LNCAP (cell line): ENCODE measurements around the gene GSTP1.

Source experiments
- TF ChIP-seq, protein P1 (sequence below): fragments of 450-650 bp; IDR thresholded peaks from 2 replicates; pipeline ENCODE4 v1.5.1; 2017; ENCODE audit warnings: mild to moderate bottlenecking

Gene GSTP1

DNA sequence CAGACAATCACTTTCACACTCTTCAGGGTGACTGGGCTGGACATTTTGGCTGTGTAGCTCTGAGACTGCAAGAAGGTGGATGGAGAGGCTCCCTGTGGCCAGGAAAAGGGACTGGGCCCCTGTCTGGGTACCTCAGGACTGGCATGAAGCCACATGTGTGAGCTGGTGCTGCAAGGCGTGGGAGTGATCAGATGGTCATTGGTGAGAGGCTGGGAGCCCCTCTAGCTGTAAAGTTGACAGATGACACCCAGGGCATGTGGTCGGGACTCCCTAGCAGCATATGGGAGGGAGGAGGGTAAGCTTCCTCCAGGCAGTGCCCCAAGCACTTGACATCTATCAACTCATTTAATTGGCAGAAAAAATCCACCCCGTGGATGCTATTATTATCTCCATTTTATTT is 41.4 kb upstream of the GSTP1 start:
- TF ChIP-seq, protein P1, sequence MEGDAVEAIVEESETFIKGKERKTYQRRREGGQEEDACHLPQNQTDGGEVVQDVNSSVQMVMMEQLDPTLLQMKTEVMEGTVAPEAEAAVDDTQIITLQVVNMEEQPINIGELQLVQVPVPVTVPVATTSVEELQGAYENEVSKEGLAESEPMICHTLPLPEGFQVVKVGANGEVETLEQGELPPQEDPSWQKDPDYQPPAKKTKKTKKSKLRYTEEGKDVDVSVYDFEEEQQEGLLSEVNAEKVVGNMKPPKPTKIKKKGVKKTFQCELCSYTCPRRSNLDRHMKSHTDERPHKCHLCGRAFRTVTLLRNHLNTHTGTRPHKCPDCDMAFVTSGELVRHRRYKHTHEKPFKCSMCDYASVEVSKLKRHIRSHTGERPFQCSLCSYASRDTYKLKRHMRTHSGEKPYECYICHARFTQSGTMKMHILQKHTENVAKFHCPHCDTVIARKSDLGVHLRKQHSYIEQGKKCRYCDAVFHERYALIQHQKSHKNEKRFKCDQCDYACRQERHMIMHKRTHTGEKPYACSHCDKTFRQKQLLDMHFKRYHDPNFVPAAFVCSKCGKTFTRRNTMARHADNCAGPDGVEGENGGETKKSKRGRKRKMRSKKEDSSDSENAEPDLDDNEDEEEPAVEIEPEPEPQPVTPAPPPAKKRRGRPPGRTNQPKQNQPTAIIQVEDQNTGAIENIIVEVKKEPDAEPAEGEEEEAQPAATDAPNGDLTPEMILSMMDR, result no peak

DNA sequence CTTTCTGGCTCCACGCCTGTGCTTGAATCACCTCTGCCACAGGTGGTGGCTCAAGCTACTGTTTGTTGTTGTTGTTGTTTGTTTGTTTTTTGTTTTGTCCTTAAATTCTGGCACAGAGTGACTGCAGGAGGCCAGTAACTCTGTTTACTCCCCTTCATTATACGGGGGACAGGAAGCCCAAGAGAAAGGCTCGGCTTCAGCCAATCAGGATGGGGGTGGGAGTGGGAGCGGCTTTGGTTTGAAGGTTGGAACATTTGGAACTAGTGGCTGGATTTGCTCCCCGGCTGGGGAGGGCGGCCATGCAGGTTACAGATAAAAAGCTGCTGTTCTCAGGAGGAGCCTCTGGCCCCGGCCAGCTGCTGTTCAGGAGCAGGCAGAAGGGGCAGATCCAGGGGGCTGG is 40.6 kb upstream of the GSTP1 start:
- TF ChIP-seq, protein P1, result no peak

DNA sequence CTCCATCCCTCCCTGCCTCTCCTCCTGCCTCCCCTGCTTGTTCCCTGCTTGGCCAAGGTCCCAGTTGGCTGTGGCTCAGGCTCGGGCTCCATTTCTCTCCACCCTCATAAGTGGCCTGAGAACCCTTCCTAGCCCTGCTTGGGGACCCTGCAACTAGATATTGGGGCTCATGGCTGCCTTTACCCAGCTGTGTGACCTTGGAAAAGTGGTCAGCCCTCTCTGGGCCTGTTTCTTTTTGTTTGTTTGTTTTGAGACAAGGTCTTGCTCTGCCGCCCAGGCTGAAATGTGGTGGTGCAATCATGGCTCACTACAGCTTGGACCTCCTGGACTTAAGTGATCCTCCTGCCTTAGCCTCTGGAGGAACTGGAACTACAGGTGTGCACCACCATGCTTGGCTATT is 40.0 kb upstream of the GSTP1 start:
- TF ChIP-seq, protein P1, result no peak

DNA sequence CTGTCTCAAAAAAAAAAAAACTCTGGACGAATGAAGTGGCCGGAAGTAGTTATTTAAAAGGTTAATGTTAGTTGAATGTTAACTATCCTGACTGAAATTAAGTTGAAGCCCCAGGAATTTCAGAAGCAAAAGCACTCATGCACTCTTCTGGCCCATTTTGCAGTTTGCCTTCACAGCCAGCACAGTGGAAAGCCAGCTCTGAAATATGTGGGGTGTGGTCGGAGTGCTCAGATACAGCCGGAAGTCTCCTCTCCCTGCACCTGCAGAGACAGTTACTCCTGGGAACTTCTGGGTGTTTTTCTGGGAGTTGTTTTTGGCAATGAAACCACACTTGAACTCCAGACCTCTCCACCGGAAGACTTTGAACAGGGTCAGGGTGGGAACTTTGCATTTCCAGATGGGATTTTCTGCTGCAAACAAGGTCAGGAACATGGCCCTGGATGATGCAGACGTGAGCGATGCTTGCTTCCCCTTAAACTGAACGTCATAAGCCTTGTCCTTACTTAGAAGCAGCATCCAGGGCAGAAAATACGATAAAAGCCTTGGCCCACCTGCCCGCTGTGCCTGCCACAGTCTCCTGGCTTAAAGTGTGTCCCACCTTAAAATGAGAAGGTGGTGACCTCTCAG is 38.9 kb upstream of the GSTP1 start:
- TF ChIP-seq, protein P1, result no peak

DNA sequence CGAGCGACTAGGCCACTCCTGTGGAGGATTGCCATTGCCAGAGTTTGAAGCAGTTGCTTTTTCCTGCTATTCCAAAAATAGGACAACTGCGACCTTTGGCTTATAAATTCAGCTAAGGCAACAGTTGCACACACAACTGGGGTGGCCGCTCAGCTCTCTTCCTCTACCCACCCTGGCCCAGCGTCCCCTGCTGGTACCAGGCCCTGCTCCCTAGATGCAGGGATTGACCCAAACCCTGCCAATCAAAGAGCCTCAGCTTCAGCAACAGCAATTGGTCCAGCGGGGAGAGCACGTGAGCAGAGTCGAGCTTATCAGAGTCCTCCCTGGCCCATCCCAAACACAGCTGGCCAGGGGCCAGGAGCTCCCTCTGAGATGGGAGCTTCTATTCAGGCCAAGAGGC is 38.3 kb upstream of the GSTP1 start:
- TF ChIP-seq, protein P1, result no peak

- TF ChIP-seq, protein P1, result no peak
Measured at GRCh38 chr11:67548555-67549110, 35.0 kb upstream of the GSTP1 start.

- TF ChIP-seq, protein P1, result no peak
Measured at GRCh38 chr11:67551127-67551526, 32.5 kb upstream of the GSTP1 start.

- TF ChIP-seq, protein P1, result no peak
Measured at GRCh38 chr11:67556244-67556643, 27.4 kb upstream of the GSTP1 start.
